HEK293 (cell line): ENCODE measurements around the gene MFAP3.

Source experiments
- CTCF ChIA-PET: fragments of 350-600 bp; formaldehyde crosslinking; extraction: SDS; loops from one replicate; lab custom pipeline; 2021; ENCODE audit warnings: antibody characterized with exemption; lab: Yijun Ruan, JAX
- POLR2A ChIA-PET: fragments of 300-600 bp; formaldehyde crosslinking; extraction: SDS; loops from one replicate; lab custom pipeline; 2020; ENCODE audit warnings: antibody characterized with exemption, inconsistent platforms; lab: Yijun Ruan, JAX
- H3K27ac ChIP-seq: fragments of 200-500 bp; sonication (Bioruptor generic); 2 replicates; pipeline ENCODE4 v1.5.1; 2014; ENCODE audit warnings: low read depth, low read length, control low read depth, inconsistent platforms; ENCODE audit errors: extremely low read depth
- H3K36me3 ChIP-seq, 2 experiments: fragments of 200-500 bp in 1 of 2; sonication (Bioruptor generic) in 1 of 2; 1 replicate in 1 of 2; 2 replicates in 1 of 2; pipeline ENCODE4 v1.5.1; 2014 to 2017; ENCODE audit warnings: inconsistent platforms in 2 of 2, low read length in 2 of 2; ENCODE audit not compliant: control insufficient read depth in 2 of 2, insufficient read depth in 1 of 2
- H3K4me1 ChIP-seq: fragments of 200-500 bp; sonication (Bioruptor generic); 2 replicates; pipeline ENCODE4 v1.5.1; 2014; ENCODE audit warnings: mild to moderate bottlenecking, low read length, inconsistent platforms; ENCODE audit not compliant: control insufficient read depth, insufficient read depth
- H3K4me3 ChIP-seq: 2 replicates; pipeline ENCODE4 v1.5.1; 2011; ENCODE audit warnings: low read depth, mild to moderate bottlenecking, control low read depth, low read length, moderate library complexity
- H3K9me3 ChIP-seq: fragments of 200-500 bp; sonication (Bioruptor generic); 2 replicates; pipeline ENCODE4 v1.5.1; 2014; ENCODE audit warnings: low read depth, low read length, inconsistent platforms; ENCODE audit not compliant: control insufficient read depth, insufficient read depth
- AEBP2 ChIP-seq: fragments of 450-650 bp; formaldehyde crosslinking; IDR thresholded peaks from 2 replicates; pipeline ENCODE4 v1.5.1; 2016; ENCODE audit warnings: missing biosample characterization, missing genetic modification characterization, borderline replicate concordance
- ATF2 ChIP-seq: fragments of 450-650 bp; formaldehyde crosslinking; IDR thresholded peaks from 2 replicates; pipeline ENCODE4 v1.5.1; 2016; ENCODE audit warnings: missing biosample characterization, missing genetic modification characterization, low read depth
- EGR2 ChIP-seq: fragments of 450-650 bp; formaldehyde crosslinking; IDR thresholded peaks from 2 replicates; pipeline ENCODE4 v1.5.1; 2016; ENCODE audit warnings: low read depth, missing biosample characterization, missing genetic modification characterization
- FEZF1 ChIP-seq: fragments of 450-650 bp; formaldehyde crosslinking; IDR thresholded peaks from 2 replicates; pipeline ENCODE4 v1.5.1; 2016; ENCODE audit warnings: missing biosample characterization, missing genetic modification characterization
- GLIS1 ChIP-seq: fragments of 450-650 bp; formaldehyde crosslinking; IDR thresholded peaks from 2 replicates; pipeline ENCODE4 v1.5.1; 2016; ENCODE audit warnings: missing biosample characterization, missing genetic modification characterization
- HOXC10 ChIP-seq: sonication (generic); formaldehyde crosslinking; IDR thresholded peaks from 2 replicates; pipeline ENCODE4 v1.8.1; 2023; ENCODE audit warnings: mild to moderate bottlenecking, missing genetic modification reagents
- INSM2 ChIP-seq: fragments of 450-650 bp; formaldehyde crosslinking; IDR thresholded peaks from 2 replicates; pipeline ENCODE4 v1.5.1; 2016; ENCODE audit warnings: missing biosample characterization, missing genetic modification characterization
- MEIS1 ChIP-seq: sonication (generic); formaldehyde crosslinking; IDR thresholded peaks from 2 replicates; pipeline ENCODE4 v1.8.1; 2022; ENCODE audit warnings: missing genetic modification reagents, mild to moderate bottlenecking, borderline replicate concordance
- MZF1 ChIP-seq: fragments of 450-650 bp; formaldehyde crosslinking; IDR thresholded peaks from 2 replicates; pipeline ENCODE4 v1.5.1; 2017; ENCODE audit warnings: missing biosample characterization, missing genetic modification characterization, borderline replicate concordance
- REST ChIP-seq: fragments of 450-650 bp; formaldehyde crosslinking; IDR thresholded peaks from 2 replicates; pipeline ENCODE4 v1.5.1; 2016; ENCODE audit warnings: missing biosample characterization, missing genetic modification characterization
- SCRT1 ChIP-seq: fragments of 450-650 bp; formaldehyde crosslinking; IDR thresholded peaks from 2 replicates; pipeline ENCODE4 v1.5.1; 2016; ENCODE audit warnings: missing biosample characterization, missing genetic modification characterization, borderline replicate concordance
- SP7 ChIP-seq: fragments of 450-650 bp; formaldehyde crosslinking; IDR thresholded peaks from 2 replicates; pipeline ENCODE4 v1.5.1; 2016; ENCODE audit warnings: missing biosample characterization, missing genetic modification characterization
- ZBTB17 ChIP-seq: fragments of 450-650 bp; formaldehyde crosslinking; IDR thresholded peaks from 2 replicates; pipeline ENCODE4 v1.5.1; 2016; ENCODE audit warnings: missing biosample characterization, missing genetic modification characterization
- ZNF114 ChIP-seq: fragments of 450-650 bp; formaldehyde crosslinking; IDR thresholded peaks from 2 replicates; pipeline ENCODE4 v1.5.0; 2017; ENCODE audit warnings: missing biosample characterization, missing genetic modification characterization
- ZNF18 ChIP-seq: fragments of 450-650 bp; formaldehyde crosslinking; IDR thresholded peaks from 2 replicates; pipeline ENCODE4 v1.5.1; 2016; ENCODE audit warnings: missing biosample characterization, missing genetic modification characterization
- ZNF23 ChIP-seq: fragments of 450-650 bp; formaldehyde crosslinking; IDR thresholded peaks from 2 replicates; pipeline ENCODE4 v1.5.1; 2016; ENCODE audit warnings: missing biosample characterization, missing genetic modification characterization, borderline replicate concordance
- ZNF302 ChIP-seq: fragments of 450-650 bp; formaldehyde crosslinking; IDR thresholded peaks from 2 replicates; pipeline ENCODE4 v1.5.1; 2016; ENCODE audit warnings: missing biosample characterization, missing genetic modification characterization, low read depth
- ZNF341 ChIP-seq: fragments of 450-650 bp; formaldehyde crosslinking; IDR thresholded peaks from 2 replicates; pipeline ENCODE4; 2016; ENCODE audit warnings: low read depth, missing biosample characterization, missing genetic modification characterization
- ZNF404 ChIP-seq: fragments of 450-650 bp; formaldehyde crosslinking; IDR thresholded peaks from 2 replicates; pipeline ENCODE4 v1.5.1; 2017; ENCODE audit warnings: missing biosample characterization, missing genetic modification characterization
- ZNF416 ChIP-seq: fragments of 450-650 bp; formaldehyde crosslinking; IDR thresholded peaks from 2 replicates; pipeline ENCODE4 v1.5.1; 2016; ENCODE audit warnings: missing biosample characterization, missing genetic modification characterization
- ZNF501 ChIP-seq: fragments of 450-650 bp; formaldehyde crosslinking; IDR thresholded peaks from 2 replicates; pipeline ENCODE4 v1.5.1; 2016; ENCODE audit warnings: missing biosample characterization, missing genetic modification characterization
- ZNF549 ChIP-seq: fragments of 450-650 bp; IDR thresholded peaks from 2 replicates; pipeline ENCODE4 v1.5.1; 2018; ENCODE audit warnings: missing biosample characterization, missing genetic modification characterization, mild to moderate bottlenecking, inconsistent platforms, moderate library complexity
- ZNF704 ChIP-seq: fragments of 450-650 bp; formaldehyde crosslinking; IDR thresholded peaks from 2 replicates; pipeline ENCODE4 v1.5.1; 2016; ENCODE audit warnings: missing biosample characterization, missing genetic modification characterization

Gene MFAP3

GRCh38 chr5:154087260-154087659 lies 48.5 kb downstream of the MFAP3 start:
- ChIA-PET POLR2A (interaction anchor here (1.0 kb wide), 1 partner anchor 9 kb away, joined by 3 read pairs; no protein-coding TSS in a partner anchor), CTCF (interaction anchor here (0.7 to 2.6 kb wide), 4 partner anchors 9 to 94 kb away, joined by 4 to 11 read pairs (median 4); no protein-coding TSS in a partner anchor)
- TF ChIP-seq EGR2 (tag by site-specific recombination), result no peak
- no peak for TF ChIP-seq SCRT1 (tag by site-specific recombination)
- TF ChIP-seq REST (tag by site-specific recombination), result no peak
- TF ChIP-seq INSM2 (tag by site-specific recombination), result no peak
- no peak for TF ChIP-seq ZNF23 (tag by site-specific recombination)
- 0 out of 2 replicates have a peak, but pooled peaks have one; percentile 7 for TF ChIP-seq FEZF1
- TF ChIP-seq ZNF341 (tag by site-specific recombination), result no peak
- no peak for TF ChIP-seq ZNF704 (tag by site-specific recombination)
- no peak for TF ChIP-seq ZNF416 (tag by site-specific recombination)
- TF ChIP-seq ZNF114 (tag by site-specific recombination), result no peak
- TF ChIP-seq MEIS1 (CRISPR knock-in tag), result no peak
- no peak for TF ChIP-seq ZNF404
- TF ChIP-seq MZF1 (tag by site-specific recombination), result no peak
- peak; percentile 23; the same call in 1 of the 2 replicates for TF ChIP-seq SP7
- no peak for TF ChIP-seq ZNF501 (tag by site-specific recombination)
- TF ChIP-seq AEBP2, result no peak
- TF ChIP-seq HOXC10 (CRISPR knock-in tag), result no peak
- TF ChIP-seq GLIS1, result peak; percentile 81
- H3K4me1 ChIP-seq, result peaks cover 16% of the 10 kb centered on the region
- H3K4me3 ChIP-seq, result no peak overlapping the region
- no peaks in the 10 kb centered on the region for H3K36me3 ChIP-seq
- H3K9me3 ChIP-seq, result no peaks in the 10 kb centered on the region
- H3K27ac ChIP-seq, result no peak overlapping the region

GRCh38 chr5:154088801-154089200 lies 50.0 kb downstream of the MFAP3 start:
- Histone ChIP-seq H3K36me3 (no peaks in the 10 kb centered on the region), H3K9me3 (no peaks in the 10 kb centered on the region), H3K4me3 (no peak overlapping the region), H3K4me1 (peaks cover 16% of the 10 kb centered on the region)
- CTCF ChIA-PET, result interaction anchor here (2.6 kb wide), 1 partner anchor 16 kb away, joined by 11 read pairs; no protein-coding TSS in a partner anchor
- no peak for TF ChIP-seq ATF2 (tag by site-specific recombination)
- TF ChIP-seq ZNF302 (tag by site-specific recombination), result no peak
- TF ChIP-seq ZNF18 (tag by site-specific recombination), result peak; percentile 99
- no peak for TF ChIP-seq ZNF549 (tag by site-specific recombination)
- no peak for TF ChIP-seq ZBTB17 (tag by site-specific recombination)
- TF ChIP-seq, all 188 proteins: peak for 1
- POLR2A ChIA-PET, result no interaction called here
- no peak overlapping the region for H3K27ac ChIP-seq
